Stimulated activated CD8-positive, alpha-beta memory T cell treated with anti-CD3 and anti-CD28 coated beads, Interleukin-2, amount 100 ng/mL, for 48 hours (primary cell): ENCODE results near the gene ARHGEF5.
A peak's percentile ranks its signal among the peaks of the same experiment; 100 is the strongest.
"Not testable (repeated sequence)": the region's sequence is repeated elsewhere in the genome, so short reads cannot be mapped to it uniquely, and the experiment has no call there.

Source experiments
- DNase-seq, 2 donors: peaks; one replicate each; pipeline ENCODE4 v3.0.0-alpha.2; 2020; ENCODE audit warnings: low read depth in 2 of 2

ARHGEF5 gene

GRCh38 chr7:144384071-144384470 is 28.9 kb downstream of the ARHGEF5 start:
- no peak for DNase-seq

- DNase-seq, result peak; percentile 24 to 35
Measured at GRCh38 chr7:144384555-144385245, 29.5 kb downstream of the ARHGEF5 start.

GRCh38 chr7:144386741-144387140 is 31.5 kb downstream of the ARHGEF5 start:
- DNase-seq, result no peak

- DNase-seq, result no peak
Measured at GRCh38 chr7:144388950-144389349, 33.7 kb downstream of the ARHGEF5 start.

GRCh38 chr7:144390481-144390880 is 35.3 kb downstream of the ARHGEF5 start:
- no peak for DNase-seq

GRCh38 chr7:144391014-144391413 is 35.8 kb downstream of the ARHGEF5 start:
- no peak for DNase-seq

- no peak for DNase-seq
Measured at GRCh38 chr7:144391823-144392255, 36.6 kb downstream of the ARHGEF5 start.

GRCh38 chr7:144397086-144397485 is 41.9 kb downstream of the ARHGEF5 start:
- no peak for DNase-seq

- DNase-seq, result no peak
Measured at GRCh38 chr7:144398291-144398690, 43.1 kb downstream of the ARHGEF5 start.

- DNase-seq, result no peak
Measured at GRCh38 chr7:144398911-144399310, 43.7 kb downstream of the ARHGEF5 start.

- no peak for DNase-seq
Measured at GRCh38 chr7:144399946-144400345, 44.7 kb downstream of the ARHGEF5 start.

GRCh38 chr7:144401490-144401889 is 46.3 kb downstream of the ARHGEF5 start:
- DNase-seq, result no peak

- DNase-seq, result no peak
Measured at GRCh38 chr7:144403102-144403501, 47.9 kb downstream of the ARHGEF5 start.

- DNase-seq, result no peak
Measured at GRCh38 chr7:144403649-144404061, 48.5 kb downstream of the ARHGEF5 start, which contains the start of gene NOBOX. Gene NOBOX, minus strand, starts transcription at chr7:144403693.

- no peak for DNase-seq
Measured at GRCh38 chr7:144404946-144405345, 49.7 kb downstream of the ARHGEF5 start.

GRCh38 chr7:144407266-144407931 is 52.2 kb downstream of the ARHGEF5 start:
- no peak for DNase-seq

- DNase-seq, result no peak
Measured at GRCh38 chr7:144408121-144408520, 52.9 kb downstream of the ARHGEF5 start.

GRCh38 chr7:144410441-144410840 is 55.2 kb downstream of the ARHGEF5 start:
- DNase-seq, result no peak

- no peak for DNase-seq
Measured at GRCh38 chr7:144414815-144415214, 59.6 kb downstream of the ARHGEF5 start.

- DNase-seq, result no peak
Measured at GRCh38 chr7:144415858-144416257, 60.7 kb downstream of the ARHGEF5 start.

GRCh38 chr7:144416341-144416740 is 61.1 kb downstream of the ARHGEF5 start:
- DNase-seq, result no peak

GRCh38 chr7:144418931-144419330 is 63.7 kb downstream of the ARHGEF5 start:
- DNase-seq, result not testable (repeated sequence)

- DNase-seq, result not testable (repeated sequence)
Measured at GRCh38 chr7:144427539-144427938, 72.3 kb downstream of the ARHGEF5 start.
